ENCODE measurements around the gene BNC2.

Gene BNC2

GRCh38 chr9:16753256-16753655 is 117.2 kb downstream of the BNC2 start:
- Histone ChIP-seq H3K4me3 (ENCODE audit: low read depth, low read length) (no peak overlapping the region), H3K9me3 (ENCODE audit: control insufficient read depth, low read length) (no peaks in the 10 kb centered on the region), H3K36me3 (ENCODE audit: control insufficient read depth, insufficient read depth, low read length) (no peaks in the 10 kb centered on the region), H3K79me2 (no peaks in the 10 kb centered on the region), H3K27ac (no peak overlapping the region), H3K9ac (no peak overlapping the region), H3K4me2 (ENCODE audit: low read length) (no peak overlapping the region), H2AFZ (no peak overlapping the region), H3K27me3 (ENCODE audit: control insufficient read depth, insufficient read depth, low read length) (no peaks in the 10 kb centered on the region), H3K4me1 (no peaks in the 10 kb centered on the region)
- TF ChIP-seq CTCF (IDR thresholded peaks at IDR 0.05): no peak

- Histone ChIP-seq H3K79me2 (no peaks in the 10 kb centered on the region), H3K9me3 (ENCODE audit: control insufficient read depth, low read length) (no peaks in the 10 kb centered on the region), H3K27me3 (ENCODE audit: control insufficient read depth, insufficient read depth, low read length) (no peaks in the 10 kb centered on the region), H3K4me2 (ENCODE audit: low read length) (no peak overlapping the region), H3K9ac (no peak overlapping the region), H2AFZ (no peak overlapping the region), H3K4me3 (ENCODE audit: low read depth, low read length) (no peak overlapping the region), H3K27ac (no peak overlapping the region), H3K36me3 (ENCODE audit: control insufficient read depth, insufficient read depth, low read length) (no peaks in the 10 kb centered on the region), H3K4me1 (no peaks in the 10 kb centered on the region)
- TF ChIP-seq CTCF (IDR thresholded peaks at IDR 0.05): no peak
Observed at GRCh38 chr9:16752601-16753000, 117.9 kb downstream of the BNC2 start.

DNA sequence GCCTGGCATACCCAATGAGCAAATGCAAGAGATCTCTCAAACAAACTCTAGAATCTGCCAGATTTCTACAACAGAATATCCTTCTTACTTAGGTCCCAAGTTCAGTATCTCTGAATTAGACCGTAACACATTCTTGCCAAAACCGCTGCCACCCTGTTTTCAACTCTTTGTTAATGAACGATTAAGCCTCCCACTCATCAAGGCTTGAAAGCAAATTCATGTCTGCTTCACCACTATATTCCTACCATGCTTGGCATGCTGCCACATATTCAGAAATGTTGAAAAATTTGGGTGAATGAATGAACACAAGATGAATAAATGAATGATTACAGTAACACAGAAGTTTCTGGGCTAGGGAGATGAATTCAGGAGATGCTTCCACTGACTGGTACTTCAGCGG is 119.9 kb downstream of the BNC2 start:
- Histone ChIP-seq H3K9me3 (ENCODE audit: control insufficient read depth, low read length) (no peaks in the 10 kb centered on the region), H3K4me3 (ENCODE audit: low read depth, low read length) (no peak overlapping the region), H3K4me1 (no peaks in the 10 kb centered on the region), H3K79me2 (no peaks in the 10 kb centered on the region), H3K9ac (no peak overlapping the region), H3K36me3 (ENCODE audit: control insufficient read depth, insufficient read depth, low read length) (no peaks in the 10 kb centered on the region), H3K27me3 (ENCODE audit: control insufficient read depth, insufficient read depth, low read length) (no peaks in the 10 kb centered on the region), H3K27ac (no peak overlapping the region), H2AFZ (no peak overlapping the region), H3K4me2 (ENCODE audit: low read length) (no peak overlapping the region)
- TF ChIP-seq CTCF (IDR thresholded peaks at IDR 0.05): no peak

DNA sequence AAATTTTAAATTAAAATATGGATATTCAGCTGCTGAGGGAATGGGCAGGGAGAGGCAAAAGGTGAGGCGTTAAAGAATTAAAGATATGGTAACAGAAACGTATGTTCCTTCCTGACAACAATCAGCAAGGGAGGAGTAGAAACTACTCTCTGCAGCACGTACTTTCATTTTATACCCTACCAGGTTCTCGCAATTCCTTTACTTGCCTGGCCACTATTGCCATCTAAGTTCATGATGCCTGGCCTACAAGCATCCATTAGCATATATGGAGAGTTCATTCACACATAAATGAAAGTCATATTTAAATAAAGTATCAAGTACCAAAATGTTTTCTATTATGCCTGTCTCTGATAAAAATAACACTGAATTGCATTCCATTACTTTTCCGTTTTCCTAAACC is 125.1 kb downstream of the BNC2 start:
- Histone ChIP-seq H3K9me3 (ENCODE audit: control insufficient read depth, low read length) (no peaks in the 10 kb centered on the region), H3K27me3 (ENCODE audit: control insufficient read depth, insufficient read depth, low read length) (no peaks in the 10 kb centered on the region), H3K4me3 (ENCODE audit: low read depth, low read length) (no peak overlapping the region), H3K9ac (no peak overlapping the region), H3K4me2 (ENCODE audit: low read length) (no peak overlapping the region), H3K4me1 (no peaks in the 10 kb centered on the region), H3K36me3 (ENCODE audit: control insufficient read depth, insufficient read depth, low read length) (no peaks in the 10 kb centered on the region), H2AFZ (no peak overlapping the region), H3K79me2 (no peaks in the 10 kb centered on the region), H3K27ac (no peak overlapping the region)
- no peak for TF ChIP-seq CTCF (IDR thresholded peaks at IDR 0.05)

DNA sequence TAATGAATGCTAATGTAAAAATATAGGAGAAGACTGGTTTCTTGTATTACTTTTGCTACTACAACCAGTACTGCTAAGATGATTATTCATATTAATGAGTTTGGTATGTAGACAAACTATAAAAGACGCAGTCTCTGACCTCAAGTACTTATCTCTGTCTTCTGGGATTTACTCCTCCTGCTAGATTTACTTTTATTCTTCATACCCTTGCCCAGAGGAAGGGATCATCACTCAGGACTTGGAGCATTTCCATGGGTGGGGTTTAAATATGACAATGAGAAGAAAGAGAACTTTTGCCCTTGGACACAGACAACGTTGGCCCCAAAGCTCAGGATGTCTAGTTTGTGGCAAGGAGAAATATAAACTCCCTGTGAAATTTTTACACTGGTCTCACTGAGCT is 126.1 kb downstream of the BNC2 start:
- Histone ChIP-seq H3K4me2 (ENCODE audit: low read length) (no peak overlapping the region), H3K4me3 (ENCODE audit: low read depth, low read length) (no peak overlapping the region), H3K79me2 (no peaks in the 10 kb centered on the region), H3K27me3 (ENCODE audit: control insufficient read depth, insufficient read depth, low read length) (no peaks in the 10 kb centered on the region), H3K27ac (no peak overlapping the region), H2AFZ (no peak overlapping the region), H3K9me3 (ENCODE audit: control insufficient read depth, low read length) (no peaks in the 10 kb centered on the region), H3K36me3 (ENCODE audit: control insufficient read depth, insufficient read depth, low read length) (no peaks in the 10 kb centered on the region), H3K9ac (no peak overlapping the region), H3K4me1 (no peaks in the 10 kb centered on the region)
- TF ChIP-seq CTCF (IDR thresholded peaks at IDR 0.05): no peak

Data from parathyroid adenoma (tissue), 2 donors.